Activated CD8-positive, alpha-beta memory T cell treated with anti-CD3 and anti-CD28 coated beads, Interleukin-2, amount 50 U/mL, for 4 hours (primary cell): ENCODE measurements around the gene SUMO4.
"Not testable (repeated sequence)": the region's sequence is repeated elsewhere in the genome, so short reads cannot be mapped to it uniquely, and the experiment has no call there.

Source experiments
- DNase-seq: peaks from one replicate; pipeline ENCODE4 v3.0.0-alpha.2; 2020

Gene SUMO4

GRCh38 chr6:149433881-149434280 lies 33.8 kb downstream of the SUMO4 start:
- DNase-seq, result no peak

GRCh38 chr6:149435919-149436586 lies 36.0 kb downstream of the SUMO4 start:
- DNase-seq, result no peak

DNA sequence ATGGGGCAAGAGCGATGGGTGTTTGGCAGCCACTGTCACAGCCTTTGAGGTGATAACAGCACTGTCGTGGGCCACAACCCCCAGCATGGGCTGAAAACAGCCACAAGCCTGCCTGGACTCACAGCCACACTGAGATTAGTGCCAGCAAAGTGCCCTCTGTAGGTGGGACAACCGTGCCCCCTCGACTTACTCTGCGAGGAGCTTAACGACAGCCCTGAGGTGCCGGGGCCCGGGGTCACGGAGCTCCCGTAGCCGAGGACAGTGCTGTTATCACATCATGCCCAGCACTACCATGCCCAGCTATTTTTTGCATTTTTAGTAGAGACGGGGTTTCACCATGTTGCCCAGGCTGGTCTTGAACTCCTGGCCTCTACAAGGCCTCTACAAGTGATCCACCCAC lies 36.6 kb downstream of the SUMO4 start:
- no peak for DNase-seq

- DNase-seq, result no peak
Observed at GRCh38 chr6:149437212-149437611, 37.1 kb downstream of the SUMO4 start.

DNA sequence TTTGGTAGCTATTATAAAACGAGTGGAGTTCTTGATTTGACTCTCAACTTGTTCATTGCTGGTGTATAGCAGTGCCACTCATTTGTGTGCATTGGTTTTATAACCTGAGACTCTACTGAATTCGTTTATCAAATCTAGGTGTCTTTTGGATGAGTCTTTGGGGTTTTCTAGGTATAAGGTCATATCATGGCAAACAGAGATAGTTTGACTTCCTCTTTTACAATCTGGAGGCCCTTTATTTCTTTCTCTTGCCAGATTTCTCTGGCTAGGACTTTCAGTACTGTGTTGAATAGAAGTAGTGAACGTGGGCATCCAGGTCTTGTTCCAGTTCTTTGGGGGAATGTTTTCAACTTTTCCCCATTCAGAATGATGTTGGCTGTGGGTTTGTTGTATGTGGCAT lies 38.8 kb downstream of the SUMO4 start:
- DNase-seq, result no peak

- no peak for DNase-seq
Observed at GRCh38 chr6:149439626-149440025, 39.6 kb downstream of the SUMO4 start.

- DNase-seq, result no peak
Observed at GRCh38 chr6:149440735-149441671, 40.9 kb downstream of the SUMO4 start.

DNA sequence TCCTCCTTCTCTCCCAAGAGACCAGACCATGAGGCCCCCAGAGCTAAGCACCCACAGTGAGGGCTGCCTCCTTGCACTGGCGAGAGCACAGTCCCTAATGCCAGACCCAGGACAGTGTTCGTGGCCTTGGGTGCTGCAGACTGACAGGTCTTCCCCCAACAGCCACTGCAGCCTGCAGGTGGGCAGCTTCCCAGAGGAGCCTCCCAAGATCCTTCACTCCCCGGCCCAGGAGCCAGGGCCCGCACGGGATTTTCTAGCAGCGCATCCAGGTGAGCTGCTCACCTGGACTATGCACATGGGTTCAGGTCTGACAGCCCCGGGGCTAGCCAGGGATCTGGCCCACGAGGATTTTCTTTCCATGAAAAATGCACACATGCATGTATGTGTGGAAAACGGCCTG lies 41.7 kb downstream of the SUMO4 start:
- DNase-seq, result no peak

DNA sequence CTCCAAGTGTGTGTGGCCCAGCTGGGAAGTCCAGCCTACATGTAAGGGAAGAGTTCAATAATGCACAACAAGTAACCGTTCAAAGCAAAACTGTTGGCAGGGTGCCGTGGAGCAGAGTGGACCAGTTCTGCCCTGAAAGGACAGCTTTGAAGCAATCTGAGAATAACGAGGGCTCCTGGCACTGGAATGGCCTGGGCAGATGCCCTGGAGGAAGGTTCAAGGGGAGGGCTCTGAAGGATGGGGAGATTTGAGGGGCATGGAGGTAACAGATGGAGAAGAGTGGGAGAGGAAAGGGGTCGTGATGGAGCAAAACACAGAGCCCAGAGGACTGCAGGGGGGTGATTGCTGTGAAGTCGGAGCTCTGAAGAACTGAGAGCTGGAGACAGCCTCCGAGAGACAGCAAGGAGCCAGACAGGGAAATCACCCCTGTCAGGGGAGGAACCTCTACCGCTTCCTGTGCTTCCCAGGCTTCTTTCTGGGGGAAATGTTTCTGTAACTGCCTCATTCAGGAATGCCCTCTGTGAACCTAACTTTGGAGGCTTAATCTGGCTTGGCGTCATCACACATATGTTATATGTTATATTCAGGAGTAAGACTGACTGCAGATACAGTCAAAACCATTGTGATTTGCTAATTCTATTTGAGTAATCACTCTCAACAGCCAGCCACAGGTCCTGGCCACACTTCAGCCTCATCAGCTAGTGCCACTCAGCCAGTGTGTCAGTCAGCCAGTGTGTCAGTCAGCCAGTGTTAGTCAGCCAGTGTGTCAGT lies 43.5 kb downstream of the SUMO4 start:
- no peak for DNase-seq

GRCh38 chr6:149444360-149445094 lies 44.5 kb downstream of the SUMO4 start:
- DNase-seq, result not testable (repeated sequence)

DNA sequence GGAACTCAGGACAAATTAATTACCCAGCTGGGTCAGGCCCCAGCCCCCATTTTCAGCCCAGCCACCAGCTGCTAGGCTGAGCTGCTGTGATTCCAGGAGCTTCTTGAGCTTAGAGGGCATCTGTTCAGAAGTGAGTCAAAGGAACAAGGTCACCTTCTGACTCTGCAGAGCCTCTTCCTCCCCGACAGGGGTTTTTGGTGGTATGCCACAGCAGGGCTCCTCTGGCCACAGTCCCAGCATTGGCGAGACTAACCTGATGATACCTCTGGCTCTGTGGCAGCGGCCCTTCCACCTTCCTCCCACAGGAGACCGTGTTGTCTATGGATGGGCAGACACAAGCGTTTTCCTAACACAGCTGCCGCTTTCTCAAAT lies 45.0 kb downstream of the SUMO4 start:
- DNase-seq, result no peak

DNA sequence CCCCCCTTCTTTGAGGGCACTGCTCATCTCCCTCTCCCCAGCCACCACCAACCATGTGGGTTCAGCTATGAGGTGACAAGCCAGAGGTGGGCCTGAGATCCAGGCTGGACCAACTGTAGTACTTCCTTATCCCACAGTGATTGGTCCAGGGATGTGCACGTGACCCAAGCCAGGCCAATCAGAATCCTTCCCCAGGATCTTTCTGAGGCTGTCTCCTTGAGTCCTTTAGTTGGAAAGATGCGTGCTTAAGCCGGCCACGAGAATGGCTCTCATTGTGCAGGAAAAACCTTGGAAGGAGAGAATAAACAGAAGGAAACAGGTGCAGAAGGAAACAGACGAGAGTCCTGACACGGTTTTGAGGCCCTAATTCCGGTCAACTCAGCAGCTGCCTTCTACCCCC lies 45.5 kb downstream of the SUMO4 start:
- DNase-seq, result no peak

GRCh38 chr6:149446791-149447376 lies 46.8 kb downstream of the SUMO4 start:
- DNase-seq, result no peak

DNA sequence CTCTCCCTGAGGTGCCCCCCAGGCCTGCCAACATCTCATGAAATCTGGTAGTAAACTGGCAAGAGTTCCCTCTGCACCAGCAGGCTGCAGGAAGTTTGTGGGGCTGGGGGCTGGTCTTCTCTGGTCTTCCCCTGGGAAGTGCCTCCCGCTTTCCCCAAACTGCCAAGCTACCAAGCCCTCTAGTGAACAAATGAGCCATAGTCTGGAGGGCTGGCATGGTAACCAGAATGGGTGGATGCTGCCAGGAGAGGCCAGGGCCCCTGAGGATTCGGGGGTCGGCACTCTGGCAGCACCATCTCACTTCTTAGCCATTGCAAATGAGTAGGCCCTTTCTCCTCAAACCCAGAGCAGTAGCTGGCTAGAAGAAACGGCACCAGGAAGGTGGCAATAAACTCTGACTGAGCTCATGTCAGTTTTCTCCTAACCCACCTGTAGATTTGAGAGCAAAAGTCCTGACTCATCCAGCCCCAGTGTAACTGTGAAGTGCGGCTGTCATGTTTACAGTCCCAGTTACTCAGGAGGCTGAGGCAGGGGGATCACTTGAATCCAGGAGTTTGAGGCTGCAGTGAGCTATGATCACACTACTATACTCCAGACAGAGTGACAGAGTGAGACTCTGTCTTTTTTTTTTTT lies 48.9 kb downstream of the SUMO4 start:
- DNase-seq, result peak; percentile 7

DNA sequence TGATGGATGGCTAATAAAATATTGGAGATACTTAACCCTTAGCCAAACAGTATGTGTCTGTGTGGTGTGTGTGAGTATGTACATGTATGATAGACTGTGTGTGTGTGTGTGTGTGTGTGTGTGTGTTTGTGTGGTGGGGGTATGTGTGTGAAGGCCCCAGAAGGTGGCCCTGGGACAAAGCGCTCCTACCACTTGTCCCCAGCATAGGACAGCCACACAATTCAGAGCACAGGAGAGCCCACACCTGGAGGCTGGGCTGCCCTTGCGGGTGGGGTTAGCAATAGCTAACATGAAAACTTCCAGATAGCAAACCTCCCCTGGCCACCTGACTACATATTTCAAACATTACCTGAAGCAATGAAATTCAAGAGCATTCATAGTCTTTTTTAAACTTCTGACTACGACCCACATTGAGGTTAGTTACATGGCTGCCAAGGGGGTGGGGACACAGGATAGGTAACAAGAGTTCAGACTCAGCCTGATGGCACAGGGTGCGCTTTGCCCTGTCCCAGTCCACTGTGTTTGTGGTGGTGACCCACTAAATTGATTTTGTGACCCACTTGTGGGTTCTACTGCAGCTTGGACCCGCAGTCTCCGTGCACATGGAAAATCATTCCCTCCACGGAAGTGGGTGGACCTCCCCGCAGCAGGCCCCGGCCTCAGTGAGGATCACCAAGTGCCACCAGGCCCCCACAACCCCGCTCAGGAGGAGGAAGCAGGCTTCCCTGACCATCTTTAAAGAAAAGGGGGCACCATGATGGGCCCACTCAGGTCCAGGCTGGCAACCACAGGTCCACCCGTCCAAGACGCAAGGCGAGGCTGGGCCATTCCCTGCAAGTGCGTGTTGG lies 50.0 kb downstream of the SUMO4 start:
- no peak for DNase-seq
